GM12873 (cell line): ENCODE measurements around the gene CEP135.

Experiments
- TF ChIP-seq, protein P1 (sequence below): IDR thresholded peaks from 2 replicates; pipeline ENCODE4 v1.5.1; 2012; ENCODE audit warnings: low read depth, mild to moderate bottlenecking, moderate library complexity, low read length, control low read depth; ENCODE audit not compliant: insufficient read depth; ENCODE audit errors: missing control alignments

The CEP135 gene

GRCh38 chr4:56078866-56079265 is 130.1 kb downstream of the CEP135 start:
- TF ChIP-seq, protein P1, sequence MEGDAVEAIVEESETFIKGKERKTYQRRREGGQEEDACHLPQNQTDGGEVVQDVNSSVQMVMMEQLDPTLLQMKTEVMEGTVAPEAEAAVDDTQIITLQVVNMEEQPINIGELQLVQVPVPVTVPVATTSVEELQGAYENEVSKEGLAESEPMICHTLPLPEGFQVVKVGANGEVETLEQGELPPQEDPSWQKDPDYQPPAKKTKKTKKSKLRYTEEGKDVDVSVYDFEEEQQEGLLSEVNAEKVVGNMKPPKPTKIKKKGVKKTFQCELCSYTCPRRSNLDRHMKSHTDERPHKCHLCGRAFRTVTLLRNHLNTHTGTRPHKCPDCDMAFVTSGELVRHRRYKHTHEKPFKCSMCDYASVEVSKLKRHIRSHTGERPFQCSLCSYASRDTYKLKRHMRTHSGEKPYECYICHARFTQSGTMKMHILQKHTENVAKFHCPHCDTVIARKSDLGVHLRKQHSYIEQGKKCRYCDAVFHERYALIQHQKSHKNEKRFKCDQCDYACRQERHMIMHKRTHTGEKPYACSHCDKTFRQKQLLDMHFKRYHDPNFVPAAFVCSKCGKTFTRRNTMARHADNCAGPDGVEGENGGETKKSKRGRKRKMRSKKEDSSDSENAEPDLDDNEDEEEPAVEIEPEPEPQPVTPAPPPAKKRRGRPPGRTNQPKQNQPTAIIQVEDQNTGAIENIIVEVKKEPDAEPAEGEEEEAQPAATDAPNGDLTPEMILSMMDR = no peak

GRCh38 chr4:56080384-56080783 is 131.6 kb downstream of the CEP135 start:
- TF ChIP-seq, protein P1 = no peak

- TF ChIP-seq, protein P1 = no peak
Observed at GRCh38 chr4:56082829-56083228, 134.1 kb downstream of the CEP135 start.
